Large intestine (tissue), 3 donors: ENCODE results near the gene TUSC1. TPM values are rescaled to one million over a fixed set of nuclear protein-coding genes. Genes with fewer than 3 reads are reported as not detected.

Source experiments
- DNase-seq, 2 donors: peaks; one replicate each; pipeline versions ENCODE4 v3.0.0 to v3.0.0-alpha.2; 2013
- H3K27ac ChIP-seq: one replicate; pipeline ENCODE4 v1.5.1; 2013; ENCODE audit warnings: low read length
- H3K27me3 ChIP-seq: 2 replicates; pipeline ENCODE4 v1.6.1; 2013; ENCODE audit warnings: low read length; ENCODE audit not compliant: control insufficient read depth, insufficient read depth
- H3K36me3 ChIP-seq: 2 replicates; pipeline ENCODE4 v1.6.1; 2013; ENCODE audit warnings: low read length; ENCODE audit not compliant: control insufficient read depth, insufficient read depth
- H3K4me1 ChIP-seq: one replicate; pipeline ENCODE4 v1.6.1; 2013; ENCODE audit warnings: low read length; ENCODE audit not compliant: control insufficient read depth, insufficient read depth
- H3K4me3 ChIP-seq: one replicate; pipeline ENCODE4 v1.5.1; 2013; ENCODE audit warnings: low read length
- H3K9me3 ChIP-seq: one replicate; pipeline ENCODE4 v1.6.1; 2013; ENCODE audit warnings: mild to moderate bottlenecking, low read depth, low read length, moderate library complexity; ENCODE audit not compliant: control insufficient read depth
- WGBS: methylation state at CpG from one replicate; pipeline ENCODE4 v1.1.5; 2013; ENCODE audit warnings: low lambda C conversion rate; ENCODE audit not compliant: insufficient coverage; 5-methylcytosine and 5-hydroxymethylcytosine counted together
- polyA plus RNA-seq: library from polyadenylated mRNA; unstranded; fragments of 120-200 nt; gene quantifications from one replicate; pipeline ENCODE4 v1.2.1, GENCODE V29; 2013

The TUSC1 gene
- polyA plus RNA-seq, 1 donor = 13.2 TPM

DNA sequence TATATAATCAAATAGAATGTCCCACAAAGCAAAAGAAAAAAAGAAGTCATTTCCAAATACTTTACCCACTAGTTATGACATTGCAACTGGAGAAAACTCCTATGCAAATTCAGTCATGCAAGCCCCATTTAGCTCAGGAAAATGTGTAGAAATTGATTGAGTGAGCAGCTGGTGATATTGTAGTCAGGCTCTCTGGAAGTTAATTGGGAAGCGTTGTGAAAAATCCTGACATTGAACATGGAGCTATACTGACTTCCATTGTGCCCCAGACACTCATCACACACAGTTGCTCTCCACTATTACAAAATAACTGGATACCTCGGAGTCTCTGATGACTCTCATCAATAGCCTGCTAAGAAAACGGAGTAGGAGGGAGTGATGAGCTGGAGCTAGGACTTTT, 49.0 kb downstream of the TUSC1 start:
- no peak for DNase-seq
- Histone ChIP-seq H3K27ac (no peak overlapping the region), H3K36me3 (no peaks in the 10 kb centered on the region), H3K4me1 (no peaks in the 10 kb centered on the region), H3K27me3 (no peaks in the 10 kb centered on the region), H3K9me3 (no peaks in the 10 kb centered on the region), H3K4me3 (no peak overlapping the region)
- no CpG with 5 or more reads among the region's 3 CpGs for WGBS
